Sigmoid colon (tissue), 7 donors: ENCODE results near the gene DHPS. TPM values are rescaled to one million over a fixed set of nuclear protein-coding genes. Genes with fewer than 3 reads are reported as not detected.

Experiments
- DNase-seq: peaks from one replicate; pipeline ENCODE4 v3.0.0-alpha.2; 2019
- H3K27ac ChIP-seq, 4 donors: fragments of 200-600 bp; sonication (generic); one replicate each; pipeline ENCODE4 v1.5.1; 2016 to 2019; ENCODE audit warnings: mild to moderate bottlenecking in 1 of 4
- H3K27me3 ChIP-seq, 3 donors: fragments of 200-600 bp; sonication (generic); one replicate each; pipeline ENCODE4 v1.5.1; 2019; ENCODE audit warnings: mild to moderate bottlenecking in 1 of 3
- H3K36me3 ChIP-seq, 4 donors: fragments of 200-600 bp; sonication (generic); one replicate each; pipeline ENCODE4 v1.5.1; 2016 to 2019
- H3K4me1 ChIP-seq, 4 donors: fragments of 200-600 bp; sonication (generic); one replicate each; pipeline ENCODE4 v1.5.1; 2017 to 2019
- H3K4me3 ChIP-seq, 4 donors: fragments of 200-600 bp; sonication (generic); one replicate each; pipeline ENCODE4 v1.5.1; 2017 to 2019; ENCODE audit warnings: mild to moderate bottlenecking in 2 of 4, moderate library complexity in 1 of 4
- H3K9me3 ChIP-seq, 4 donors: fragments of 200-600 bp in 3 of 4; sonication (generic) in 3 of 4; one replicate each; pipeline versions ENCODE4 v1.5.1 to v1.6.1; 2013 to 2019
- EP300 ChIP-seq, 4 donors: sonication (generic); formaldehyde crosslinking; IDR thresholded peaks; one replicate each; pipeline ENCODE4 v1.6.1; 2017; ENCODE audit warnings: antibody characterized with exemption in 4 of 4
- POLR2A ChIP-seq, 2 donors: fragments of 450-650 bp; IDR thresholded peaks; one replicate each; pipeline ENCODE4 v1.6.1; 2016; ENCODE audit warnings: antibody characterized with exemption in 2 of 2, mild to moderate bottlenecking in 2 of 2, moderate library complexity in 2 of 2
- POLR2AphosphoS5 ChIP-seq, 4 donors: sonication (generic); formaldehyde crosslinking; IDR thresholded peaks; one replicate each; pipeline ENCODE4 v1.6.1; 2017; ENCODE audit warnings: antibody characterized with exemption in 4 of 4
- WGBS, 2 donors: extraction: QIAGEN DNeasy Blood & Tissue Kit; methylation state at CpG; one replicate each; pipeline ENCODE4 v1.1.7; 2013; 5-methylcytosine and 5-hydroxymethylcytosine counted together
- intact Hi-C: fragments of 100-400 bp; cut with DNase I; formaldehyde crosslinking; loops from one replicate; pipeline ENCODE4 v1.15.1; 2023
- polyA plus RNA-seq, 3 donors: library from polyadenylated mRNA; stranded (reverse); fragments of 200-250 nt; gene quantifications; one replicate each; pipeline ENCODE4 v1.2.3, GENCODE V29; 2013
- total RNA-seq, 4 donors: library from RNA; depleted of rRNA; stranded (reverse); fragments of >200 nt; gene quantifications; one replicate each; pipeline ENCODE4 v1.1.0, GENCODE V29; 2016
- TF ChIP-seq, protein P1 (sequence below), 4 experiments: fragments of 450-650 bp in 3 of 4; fragments of 200-600 bp in 1 of 4; IDR thresholded peaks; one replicate each; pipeline ENCODE4 v1.5.1; 2016 to 2019; ENCODE audit warnings: antibody characterized with exemption in 4 of 4, mild to moderate bottlenecking in 3 of 4, moderate library complexity in 2 of 4
- donor health status: healthy with polysubstance abuse.
- donor health status: Bipolar disorder and iron deficiency.
- donor health status: healthy.

Gene DHPS
- total and polyA plus RNA-seq, 7 donors: 60.3 to 160 (median 105) TPM

DNA sequence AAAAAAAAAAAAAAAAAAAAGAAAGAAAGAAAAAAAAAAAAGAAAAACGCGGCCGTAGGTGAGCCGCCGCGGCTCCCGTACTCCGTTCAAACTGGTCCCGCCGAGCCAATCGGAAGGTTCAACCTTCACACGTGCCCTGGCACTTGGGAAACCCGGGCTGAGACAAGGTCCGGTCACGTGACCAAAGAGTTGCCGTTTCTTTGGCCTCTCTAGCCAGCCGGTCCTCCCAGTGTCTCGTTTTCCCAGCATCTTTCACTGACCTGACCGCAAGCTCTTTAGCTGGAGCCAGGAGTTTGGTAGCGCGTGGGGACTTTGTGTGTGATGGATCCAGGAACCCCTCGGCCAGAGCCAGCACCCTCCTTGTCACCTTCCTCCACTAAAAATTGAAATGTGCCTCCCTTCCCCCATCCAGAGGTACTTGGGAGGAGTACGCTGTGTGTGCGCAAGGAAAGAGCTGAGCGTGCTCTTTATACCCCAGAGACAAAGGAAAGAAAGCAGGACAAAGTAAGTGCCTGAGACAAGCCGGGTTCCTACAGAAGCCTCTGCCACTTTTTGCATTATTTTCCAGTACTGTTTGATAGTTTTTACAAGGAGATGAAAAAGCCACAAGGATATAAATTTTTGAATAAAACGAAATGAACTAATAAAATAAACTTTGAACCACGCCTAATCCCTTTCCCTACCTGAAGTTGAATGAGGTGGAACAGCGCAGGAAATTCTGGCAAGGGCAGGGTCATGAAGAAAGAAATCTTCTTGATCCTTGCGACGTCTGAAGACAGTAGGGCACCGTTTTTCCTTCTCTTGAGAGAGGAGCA lies 41.1 kb upstream of the DHPS start:
- peak overlapping the region; percentile 54 to 98 (median 77) for H3K4me3 ChIP-seq
- no peaks in the 10 kb centered on the region for H3K9me3 ChIP-seq
- 0 to 1% methylated on average over 32 of the region's 32 CpGs for WGBS, 2 donors
- H3K4me1 ChIP-seq: peaks cover 0 to 49% (median 44%) of the 10 kb centered on the region in 4 donors
- peak; percentile 99 for DNase-seq
- peaks cover 0 to 18% (median 9%) of the 10 kb centered on the region in 4 donors for H3K36me3 ChIP-seq
- intact Hi-C loops: loop anchor here (2.0 kb wide), 1 partner anchor 42 kb away; the partner anchor contains the start of gene DHPS
- H3K27me3 ChIP-seq: no peaks in the 10 kb centered on the region
- TF ChIP-seq, protein P1, sequence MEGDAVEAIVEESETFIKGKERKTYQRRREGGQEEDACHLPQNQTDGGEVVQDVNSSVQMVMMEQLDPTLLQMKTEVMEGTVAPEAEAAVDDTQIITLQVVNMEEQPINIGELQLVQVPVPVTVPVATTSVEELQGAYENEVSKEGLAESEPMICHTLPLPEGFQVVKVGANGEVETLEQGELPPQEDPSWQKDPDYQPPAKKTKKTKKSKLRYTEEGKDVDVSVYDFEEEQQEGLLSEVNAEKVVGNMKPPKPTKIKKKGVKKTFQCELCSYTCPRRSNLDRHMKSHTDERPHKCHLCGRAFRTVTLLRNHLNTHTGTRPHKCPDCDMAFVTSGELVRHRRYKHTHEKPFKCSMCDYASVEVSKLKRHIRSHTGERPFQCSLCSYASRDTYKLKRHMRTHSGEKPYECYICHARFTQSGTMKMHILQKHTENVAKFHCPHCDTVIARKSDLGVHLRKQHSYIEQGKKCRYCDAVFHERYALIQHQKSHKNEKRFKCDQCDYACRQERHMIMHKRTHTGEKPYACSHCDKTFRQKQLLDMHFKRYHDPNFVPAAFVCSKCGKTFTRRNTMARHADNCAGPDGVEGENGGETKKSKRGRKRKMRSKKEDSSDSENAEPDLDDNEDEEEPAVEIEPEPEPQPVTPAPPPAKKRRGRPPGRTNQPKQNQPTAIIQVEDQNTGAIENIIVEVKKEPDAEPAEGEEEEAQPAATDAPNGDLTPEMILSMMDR (IDR thresholded peaks at IDR 0.05): no peak
- TF ChIP-seq POLR2A (IDR thresholded peaks at IDR 0.05) (peak in 1 of 2 donors; percentile 39), EP300 (IDR thresholded peaks at IDR 0.05) (peak in 1 of 4 donors; percentile 13), POLR2AphosphoS5 (IDR thresholded peaks at IDR 0.05) (peak; percentile 51 to 83 (median 74))
- H3K27ac ChIP-seq: peak overlapping the region; percentile 93 to 98 (median 95)

DNA sequence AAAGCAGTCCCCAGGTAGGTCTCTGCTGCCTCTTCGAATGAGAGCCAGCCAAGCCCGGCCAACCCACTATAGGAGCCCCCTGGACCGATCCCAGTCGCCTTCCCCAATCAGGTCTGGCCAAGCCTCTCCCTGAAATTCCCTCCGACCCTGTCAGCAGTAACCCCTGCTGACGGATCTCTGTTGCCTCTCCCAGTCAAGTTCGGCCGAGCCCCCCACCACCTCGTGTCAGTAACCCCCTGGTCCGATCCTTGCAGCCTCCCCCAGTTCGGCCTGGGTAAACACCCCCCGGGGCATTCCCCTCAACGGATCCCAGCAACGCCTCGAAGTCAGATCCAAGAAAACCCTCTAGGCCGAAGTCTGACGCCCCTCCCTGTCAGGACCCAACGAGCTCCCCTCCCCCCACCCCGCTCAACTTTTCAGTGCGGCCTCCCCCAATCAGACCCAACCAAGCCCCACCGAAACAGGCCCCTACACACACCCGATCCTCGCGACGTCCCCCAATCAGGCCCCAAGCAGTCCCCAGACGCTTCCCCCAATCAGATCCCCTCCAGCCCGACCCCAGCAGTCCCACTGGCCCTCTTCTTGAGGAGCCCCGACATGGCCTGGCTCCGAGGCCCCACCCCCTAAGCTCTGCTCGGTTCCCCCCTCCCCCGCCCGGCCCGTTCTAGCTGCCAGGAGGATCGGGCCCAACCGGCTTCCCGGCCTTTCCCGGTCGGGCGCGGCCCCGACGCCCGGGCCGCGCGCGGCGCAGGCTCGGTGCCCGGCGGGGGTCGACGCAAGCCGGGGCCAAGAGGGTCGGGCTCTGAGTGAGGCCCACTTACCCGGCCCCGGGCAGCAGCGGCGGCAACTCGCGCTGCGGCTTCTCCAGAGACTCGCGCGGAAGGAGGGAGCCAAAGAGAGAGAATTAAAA lies 40.2 kb upstream of the DHPS start:
- intact Hi-C loops: loop anchor here (2.0 kb wide), 1 partner anchor 41 kb away; the partner anchor contains the start of gene DHPS
- TF ChIP-seq, protein P1 (IDR thresholded peaks at IDR 0.05): no peak
- TF ChIP-seq POLR2AphosphoS5 (IDR thresholded peaks at IDR 0.05): no peak
- no peak for TF ChIP-seq POLR2A (IDR thresholded peaks at IDR 0.05)
- 0 to 1% methylated on average over 65 of the region's 65 CpGs for WGBS, 2 donors

DNA sequence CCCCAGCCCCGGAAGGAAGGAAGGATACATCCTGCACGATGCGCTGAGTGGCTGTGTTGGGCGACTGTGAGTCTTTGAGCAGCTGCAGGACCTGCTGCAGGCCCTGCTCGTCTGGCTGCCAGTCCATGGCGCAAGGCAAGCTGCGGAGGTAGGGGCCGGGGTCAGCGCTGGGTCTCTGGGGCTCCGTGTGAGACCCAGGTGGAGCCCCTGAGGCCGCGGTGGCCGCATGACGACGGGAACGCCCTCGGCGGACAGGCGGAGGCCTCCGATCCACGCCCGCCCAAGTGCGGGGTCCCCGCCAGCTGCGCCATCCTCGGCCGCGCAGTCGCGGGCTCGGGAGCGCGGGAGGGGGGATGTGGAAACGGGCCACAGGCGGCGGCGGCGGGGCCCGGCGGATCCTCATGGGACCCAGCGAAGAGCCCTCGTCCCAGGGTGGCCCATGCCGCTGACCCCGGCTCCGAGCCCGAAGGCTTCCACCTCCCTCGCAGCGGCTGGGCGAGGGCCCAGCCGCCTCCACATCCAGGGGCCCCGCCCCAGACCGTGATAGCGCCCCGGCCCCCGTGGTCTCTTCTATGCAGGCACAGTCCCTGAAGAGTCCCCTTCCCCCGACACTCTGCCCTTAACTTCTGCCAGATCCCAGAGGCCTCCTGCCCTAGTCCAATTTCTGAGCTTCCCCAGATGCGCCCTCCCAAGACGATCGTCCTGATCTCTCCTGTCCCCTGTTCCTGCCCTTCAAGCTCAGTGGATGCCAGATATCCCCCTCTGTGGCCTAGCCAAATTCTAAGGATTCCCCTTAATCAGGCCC lies 39.4 kb upstream of the DHPS start:
- H3K4me1 ChIP-seq: peaks cover 0 to 49% (median 44%) of the 10 kb centered on the region in 4 donors
- WGBS, 2 donors: 13% methylated on average over 59 of the region's 59 CpGs
- no peaks in the 10 kb centered on the region for H3K9me3 ChIP-seq
- intact Hi-C loops: no loop called here
- peak overlapping the region; percentile 93 to 98 (median 95) for H3K27ac ChIP-seq
- no peaks in the 10 kb centered on the region for H3K27me3 ChIP-seq
- peaks cover 7 to 33% (median 11%) of the 10 kb centered on the region in 4 donors for H3K36me3 ChIP-seq
- no peak for DNase-seq
- peak overlapping the region; percentile 54 to 98 (median 77) for H3K4me3 ChIP-seq
- TF ChIP-seq, protein P1 (IDR thresholded peaks at IDR 0.05): no peak
- TF ChIP-seq POLR2A (IDR thresholded peaks at IDR 0.05) (no peak), EP300 (IDR thresholded peaks at IDR 0.05) (no peak), POLR2AphosphoS5 (IDR thresholded peaks at IDR 0.05) (no peak)

More for the DNA sequence above, 40.2 kb upstream of the DHPS start:
- H3K27ac ChIP-seq: peak overlapping the region; percentile 93 to 98 (median 95)
- H3K9me3 ChIP-seq: no peaks in the 10 kb centered on the region
- H3K36me3 ChIP-seq: peaks cover under 1 to 24% (median 11%) of the 10 kb centered on the region in 4 donors
- peak; percentile 90 for DNase-seq
- peaks cover 0 to 49% (median 44%) of the 10 kb centered on the region in 4 donors for H3K4me1 ChIP-seq
- H3K4me3 ChIP-seq: peak overlapping the region; percentile 54 to 98 (median 77)
- H3K27me3 ChIP-seq: no peaks in the 10 kb centered on the region

DNA sequence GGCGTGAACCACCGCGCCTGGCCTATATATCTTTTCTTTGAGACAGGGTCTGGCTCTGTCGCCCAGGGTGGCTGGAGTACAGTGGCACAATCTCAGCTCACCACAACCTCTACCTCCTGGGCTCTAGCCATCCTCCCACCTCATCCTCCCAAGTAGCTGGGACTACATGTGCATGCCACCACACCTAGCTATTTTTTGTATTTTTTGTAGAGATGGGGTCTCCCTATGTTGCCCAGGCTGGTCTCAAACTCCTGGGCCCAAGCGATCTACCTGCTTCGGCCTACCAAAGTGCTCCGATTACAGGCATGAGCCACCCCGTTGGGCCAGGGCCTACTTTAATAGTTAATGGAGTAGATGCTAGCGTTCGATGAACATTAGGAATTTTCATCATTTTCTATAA lies 38.6 kb upstream of the DHPS start:
- Histone ChIP-seq H3K27ac (peak overlapping the region; percentile 93 to 98 (median 95)), H3K36me3 (peaks cover 14 to 41% (median 19%) of the 10 kb centered on the region in 4 donors), H3K4me1 (peaks cover 0 to 49% (median 44%) of the 10 kb centered on the region in 4 donors), H3K9me3 (no peaks in the 10 kb centered on the region), H3K27me3 (no peaks in the 10 kb centered on the region), H3K4me3 (peak overlapping the region; percentile 54 to 98 (median 77))
- no peak for DNase-seq
- TF ChIP-seq POLR2AphosphoS5 (IDR thresholded peaks at IDR 0.05) (no peak), EP300 (IDR thresholded peaks at IDR 0.05) (no peak), POLR2A (IDR thresholded peaks at IDR 0.05) (no peak)
- TF ChIP-seq, protein P1 (IDR thresholded peaks at IDR 0.05): no peak
- WGBS, 2 donors: 89 to 90% methylated on average over 10 of the region's 10 CpGs
- intact Hi-C loops: no loop called here
